HEK293 (cell line): Measurements from ENCODE around the gene UNC45B.

Experiments
- CTCF ChIA-PET: fragments of 350-600 bp; formaldehyde crosslinking; extraction: SDS; loops from one replicate; lab custom pipeline; 2021; ENCODE audit warnings: antibody characterized with exemption; lab: Yijun Ruan, JAX
- POLR2A ChIA-PET: fragments of 300-600 bp; formaldehyde crosslinking; extraction: SDS; loops from one replicate; lab custom pipeline; 2020; ENCODE audit warnings: antibody characterized with exemption, inconsistent platforms; lab: Yijun Ruan, JAX
- H3K27ac ChIP-seq: fragments of 200-500 bp; sonication (Bioruptor generic); 2 replicates; pipeline ENCODE4 v1.5.1; 2014; ENCODE audit warnings: low read depth, low read length, control low read depth, inconsistent platforms; ENCODE audit errors: extremely low read depth
- H3K36me3 ChIP-seq, 2 experiments: fragments of 200-500 bp in 1 of 2; sonication (Bioruptor generic) in 1 of 2; 1 replicate in 1 of 2; 2 replicates in 1 of 2; pipeline ENCODE4 v1.5.1; 2014 to 2017; ENCODE audit warnings: inconsistent platforms in 2 of 2, low read length in 2 of 2; ENCODE audit not compliant: control insufficient read depth in 2 of 2, insufficient read depth in 1 of 2
- H3K4me1 ChIP-seq: fragments of 200-500 bp; sonication (Bioruptor generic); 2 replicates; pipeline ENCODE4 v1.5.1; 2014; ENCODE audit warnings: mild to moderate bottlenecking, low read length, inconsistent platforms; ENCODE audit not compliant: control insufficient read depth, insufficient read depth
- H3K4me3 ChIP-seq: 2 replicates; pipeline ENCODE4 v1.5.1; 2011; ENCODE audit warnings: low read depth, mild to moderate bottlenecking, control low read depth, low read length, moderate library complexity
- H3K9me3 ChIP-seq: fragments of 200-500 bp; sonication (Bioruptor generic); 2 replicates; pipeline ENCODE4 v1.5.1; 2014; ENCODE audit warnings: low read depth, low read length, inconsistent platforms; ENCODE audit not compliant: control insufficient read depth, insufficient read depth
- BCL11B ChIP-seq: fragments of 450-650 bp; formaldehyde crosslinking; IDR thresholded peaks from 2 replicates; pipeline ENCODE4 v1.5.1; 2016; ENCODE audit warnings: low read depth, missing biosample characterization, missing genetic modification characterization
- KLF10 ChIP-seq: fragments of 450-650 bp; IDR thresholded peaks from 2 replicates; pipeline ENCODE4 v1.5.1; 2018; ENCODE audit warnings: missing biosample characterization, mild to moderate bottlenecking, missing genetic modification characterization
- OSR2 ChIP-seq: fragments of 450-650 bp; formaldehyde crosslinking; IDR thresholded peaks from 2 replicates; pipeline ENCODE4 v1.5.1; 2016; ENCODE audit warnings: missing biosample characterization, missing genetic modification characterization
- TRIM28 ChIP-seq: IDR thresholded peaks from 2 replicates; pipeline ENCODE4 v1.6.1; 2011; ENCODE audit warnings: low read length, control low read depth, borderline replicate concordance
- ZEB2 ChIP-seq: fragments of 450-650 bp; formaldehyde crosslinking; IDR thresholded peaks from 2 replicates; pipeline ENCODE4 v1.5.1; 2016; ENCODE audit warnings: missing biosample characterization, missing genetic modification characterization
- ZNF629 ChIP-seq: fragments of 450-650 bp; formaldehyde crosslinking; IDR thresholded peaks from 2 replicates; pipeline ENCODE4 v1.5.1; 2017; ENCODE audit warnings: missing biosample characterization, missing genetic modification characterization
- ZNF660 ChIP-seq: fragments of 450-650 bp; IDR thresholded peaks from 2 replicates; pipeline ENCODE4 v1.5.1; 2018; ENCODE audit warnings: missing biosample characterization, mild to moderate bottlenecking, missing genetic modification characterization
- ZNF747 ChIP-seq: fragments of 450-650 bp; formaldehyde crosslinking; IDR thresholded peaks from 2 replicates; pipeline ENCODE4 v1.5.1; 2016; ENCODE audit warnings: missing biosample characterization, missing genetic modification characterization
- ZNF837 ChIP-seq: fragments of 450-650 bp; formaldehyde crosslinking; IDR thresholded peaks from 2 replicates; pipeline ENCODE4 v1.5.1; 2016; ENCODE audit warnings: missing biosample characterization, missing genetic modification characterization
- TF ChIP-seq, protein P1 (sequence below): fragments of 450-650 bp; IDR thresholded peaks from 2 replicates; pipeline ENCODE4 v1.5.1; 2018; ENCODE audit warnings: missing biosample characterization, mild to moderate bottlenecking, missing genetic modification characterization
- TF ChIP-seq, protein P2 (sequence below): fragments of 450-650 bp; formaldehyde crosslinking; IDR thresholded peaks from 2 replicates; pipeline ENCODE4 v1.5.1; 2017; ENCODE audit warnings: missing biosample characterization, missing genetic modification characterization
- TF ChIP-seq, protein P3 (sequence below): fragments of 450-650 bp; formaldehyde crosslinking; IDR thresholded peaks from 2 replicates; pipeline ENCODE4 v1.5.1; 2016; ENCODE audit warnings: missing biosample characterization, missing genetic modification characterization
- TF ChIP-seq, protein P4 (sequence below): fragments of 450-650 bp; formaldehyde crosslinking; IDR thresholded peaks from 2 replicates; pipeline ENCODE4 v1.5.1; 2017; ENCODE audit warnings: missing biosample characterization, missing genetic modification characterization

Gene UNC45B

DNA sequence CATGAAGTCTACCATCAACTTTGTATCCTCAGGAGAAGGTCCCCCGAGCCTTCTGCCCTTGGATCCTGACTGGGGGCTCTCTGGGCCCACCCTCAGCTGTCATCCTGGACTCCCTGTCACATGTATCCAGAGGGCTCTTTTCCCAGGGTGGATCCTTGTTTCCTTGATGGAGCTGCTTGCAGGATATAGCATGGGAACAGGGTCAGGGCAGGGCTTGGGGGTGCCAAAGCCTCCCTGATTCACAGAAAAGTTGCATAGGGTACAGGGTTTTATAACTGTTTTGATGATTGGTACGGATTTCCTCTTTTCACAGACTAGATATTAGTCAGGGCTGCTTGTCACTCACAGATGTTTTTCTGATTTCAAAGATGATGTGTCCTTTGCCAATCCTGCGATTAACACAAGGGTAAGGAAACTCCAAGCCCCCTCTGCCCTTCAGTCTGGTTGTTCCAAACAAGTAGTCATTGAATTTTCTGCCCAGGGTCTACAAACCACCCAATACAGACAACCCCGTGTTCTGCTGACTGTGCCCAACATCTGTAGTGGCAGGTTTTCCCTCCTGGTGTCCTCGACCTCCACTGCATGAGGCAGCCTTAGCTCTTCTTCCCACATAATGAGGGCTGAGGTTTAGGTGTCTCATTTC, 67.1 kb downstream of the UNC45B start:
- H3K27ac ChIP-seq: no peak overlapping the region
- ChIA-PET POLR2A (interaction anchor here (0.6 kb wide), 1 partner anchor 419 kb away, joined by 3 read pairs; no protein-coding TSS in a partner anchor), CTCF (interaction anchor here (0.6 to 1.1 kb wide), 2 partner anchors 14 to 325 kb away, joined by 3 to 4 read pairs; no protein-coding TSS in a partner anchor)
- TF ChIP-seq, protein P1, sequence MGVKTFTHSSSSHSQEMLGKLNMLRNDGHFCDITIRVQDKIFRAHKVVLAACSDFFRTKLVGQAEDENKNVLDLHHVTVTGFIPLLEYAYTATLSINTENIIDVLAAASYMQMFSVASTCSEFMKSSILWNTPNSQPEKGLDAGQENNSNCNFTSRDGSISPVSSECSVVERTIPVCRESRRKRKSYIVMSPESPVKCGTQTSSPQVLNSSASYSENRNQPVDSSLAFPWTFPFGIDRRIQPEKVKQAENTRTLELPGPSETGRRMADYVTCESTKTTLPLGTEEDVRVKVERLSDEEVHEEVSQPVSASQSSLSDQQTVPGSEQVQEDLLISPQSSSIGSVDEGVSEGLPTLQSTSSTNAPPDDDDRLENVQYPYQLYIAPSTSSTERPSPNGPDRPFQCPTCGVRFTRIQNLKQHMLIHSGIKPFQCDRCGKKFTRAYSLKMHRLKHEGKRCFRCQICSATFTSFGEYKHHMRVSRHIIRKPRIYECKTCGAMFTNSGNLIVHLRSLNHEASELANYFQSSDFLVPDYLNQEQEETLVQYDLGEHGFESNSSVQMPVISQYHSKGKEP (tag by site-specific recombination): no peak
- TF ChIP-seq, protein P2, sequence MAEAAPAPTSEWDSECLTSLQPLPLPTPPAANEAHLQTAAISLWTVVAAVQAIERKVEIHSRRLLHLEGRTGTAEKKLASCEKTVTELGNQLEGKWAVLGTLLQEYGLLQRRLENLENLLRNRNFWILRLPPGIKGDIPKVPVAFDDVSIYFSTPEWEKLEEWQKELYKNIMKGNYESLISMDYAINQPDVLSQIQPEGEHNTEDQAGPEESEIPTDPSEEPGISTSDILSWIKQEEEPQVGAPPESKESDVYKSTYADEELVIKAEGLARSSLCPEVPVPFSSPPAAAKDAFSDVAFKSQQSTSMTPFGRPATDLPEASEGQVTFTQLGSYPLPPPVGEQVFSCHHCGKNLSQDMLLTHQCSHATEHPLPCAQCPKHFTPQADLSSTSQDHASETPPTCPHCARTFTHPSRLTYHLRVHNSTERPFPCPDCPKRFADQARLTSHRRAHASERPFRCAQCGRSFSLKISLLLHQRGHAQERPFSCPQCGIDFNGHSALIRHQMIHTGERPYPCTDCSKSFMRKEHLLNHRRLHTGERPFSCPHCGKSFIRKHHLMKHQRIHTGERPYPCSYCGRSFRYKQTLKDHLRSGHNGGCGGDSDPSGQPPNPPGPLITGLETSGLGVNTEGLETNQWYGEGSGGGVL: no peak
- TF ChIP-seq KLF10 (no peak), ZNF837 (tag by site-specific recombination) (no peak), BCL11B (tag by site-specific recombination) (no peak), ZNF747 (tag by site-specific recombination) (no peak), ZNF629 (no peak), ZEB2 (tag by site-specific recombination) (no peak)
- TF ChIP-seq, protein P3, sequence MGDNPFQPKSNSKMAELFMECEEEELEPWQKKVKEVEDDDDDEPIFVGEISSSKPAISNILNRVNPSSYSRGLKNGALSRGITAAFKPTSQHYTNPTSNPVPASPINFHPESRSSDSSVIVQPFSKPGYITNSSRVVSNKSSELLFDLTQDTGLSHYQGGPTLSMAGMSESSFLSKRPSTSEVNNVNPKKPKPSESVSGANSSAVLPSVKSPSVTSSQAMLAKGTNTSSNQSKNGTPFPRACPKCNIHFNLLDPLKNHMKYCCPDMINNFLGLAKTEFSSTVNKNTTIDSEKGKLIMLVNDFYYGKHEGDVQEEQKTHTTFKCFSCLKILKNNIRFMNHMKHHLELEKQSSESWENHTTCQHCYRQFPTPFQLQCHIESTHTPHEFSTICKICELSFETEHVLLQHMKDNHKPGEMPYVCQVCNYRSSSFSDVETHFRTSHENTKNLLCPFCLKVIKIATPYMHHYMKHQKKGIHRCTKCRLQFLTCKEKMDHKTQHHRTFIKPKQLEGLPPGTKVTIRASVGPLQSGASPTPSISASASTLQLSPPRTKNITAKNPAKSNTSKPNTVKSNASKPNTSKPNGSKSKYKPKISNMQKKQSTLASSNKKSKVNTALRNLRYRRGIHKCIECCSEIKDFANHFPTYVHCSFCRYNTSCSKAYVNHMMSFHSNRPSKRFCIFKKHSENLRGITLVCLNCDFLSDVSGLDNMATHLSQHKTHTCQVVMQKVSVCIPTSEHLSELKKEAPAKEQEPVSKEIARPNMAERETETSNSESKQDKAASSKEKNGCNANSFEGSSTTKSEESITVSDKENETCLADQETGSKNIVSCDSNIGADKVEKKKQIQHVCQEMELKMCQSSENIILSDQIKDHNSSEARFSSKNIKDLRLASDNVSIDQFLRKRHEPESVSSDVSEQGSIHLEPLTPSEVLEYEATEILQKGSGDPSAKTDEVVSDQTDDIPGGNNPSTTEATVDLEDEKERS (tag by site-specific recombination): no peak
- H3K9me3 ChIP-seq: no peaks in the 10 kb centered on the region
- no peaks in the 10 kb centered on the region; the same call in 1 of the 2 replicates for H3K4me1 ChIP-seq
- H3K4me3 ChIP-seq: no peak overlapping the region
- no peaks in the 10 kb centered on the region for H3K36me3 ChIP-seq

DNA sequence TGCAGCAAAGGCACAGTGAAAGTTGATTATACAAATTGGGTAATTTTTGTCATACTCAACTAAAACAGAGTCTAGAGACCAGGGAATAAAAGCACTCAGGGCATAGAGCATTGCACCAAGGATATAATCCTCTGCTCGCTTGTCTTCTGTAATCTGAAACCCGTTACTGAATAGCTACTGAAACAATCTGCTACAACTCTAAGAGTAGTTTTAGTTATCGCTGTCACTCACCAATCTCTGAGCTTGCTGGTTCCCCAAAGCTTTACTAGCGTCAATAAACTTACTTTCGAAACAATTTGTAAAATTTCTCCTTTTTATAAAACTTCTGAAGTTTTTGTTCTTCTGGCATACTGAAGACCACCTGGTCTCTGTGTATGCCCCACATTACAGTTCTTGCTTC, 69.5 kb downstream of the UNC45B start:
- TF ChIP-seq, protein P4, sequence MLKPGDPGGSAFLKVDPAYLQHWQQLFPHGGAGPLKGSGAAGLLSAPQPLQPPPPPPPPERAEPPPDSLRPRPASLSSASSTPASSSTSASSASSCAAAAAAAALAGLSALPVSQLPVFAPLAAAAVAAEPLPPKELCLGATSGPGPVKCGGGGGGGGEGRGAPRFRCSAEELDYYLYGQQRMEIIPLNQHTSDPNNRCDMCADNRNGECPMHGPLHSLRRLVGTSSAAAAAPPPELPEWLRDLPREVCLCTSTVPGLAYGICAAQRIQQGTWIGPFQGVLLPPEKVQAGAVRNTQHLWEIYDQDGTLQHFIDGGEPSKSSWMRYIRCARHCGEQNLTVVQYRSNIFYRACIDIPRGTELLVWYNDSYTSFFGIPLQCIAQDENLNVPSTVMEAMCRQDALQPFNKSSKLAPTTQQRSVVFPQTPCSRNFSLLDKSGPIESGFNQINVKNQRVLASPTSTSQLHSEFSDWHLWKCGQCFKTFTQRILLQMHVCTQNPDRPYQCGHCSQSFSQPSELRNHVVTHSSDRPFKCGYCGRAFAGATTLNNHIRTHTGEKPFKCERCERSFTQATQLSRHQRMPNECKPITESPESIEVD: peak; percentile 80
- TF ChIP-seq TRIM28 (0 out of 2 replicates have a peak, but pooled peaks have one; percentile 64), ZNF660 (tag by site-specific recombination) (no peak), OSR2 (tag by site-specific recombination) (peak; percentile 57)
- no peaks in the 10 kb centered on the region for H3K9me3 ChIP-seq
- no peaks in the 10 kb centered on the region for H3K36me3 ChIP-seq
- H3K4me3 ChIP-seq: no peak overlapping the region
- H3K27ac ChIP-seq: no peak overlapping the region
- CTCF ChIA-PET: no interaction called here
- POLR2A ChIA-PET: no interaction called here
- no peaks in the 10 kb centered on the region; the same call in 1 of the 2 replicates for H3K4me1 ChIP-seq
